Spinal cord (tissue), 10 donors: ENCODE measurements around the gene SLC38A9. TPM values are rescaled to one million over a fixed set of nuclear protein-coding genes. Genes with fewer than 3 reads are reported as not detected.
"Not testable (repeated sequence)": the region's sequence is repeated elsewhere in the genome, so short reads cannot be mapped to it uniquely, and the experiment has no call there.

Source experiments
- DNase-seq, 6 donors: peaks; one replicate each; pipeline versions ENCODE4 v3.0.0 to v3.0.0-alpha.2; 2013 to 2015; ENCODE audit warnings: low spot score in 6 of 6, low read depth in 4 of 6
- H3K27ac ChIP-seq: one replicate; pipeline ENCODE4 v1.5.1; 2013; ENCODE audit warnings: low read depth, low read length, control low read depth
- H3K27me3 ChIP-seq: one replicate; pipeline ENCODE4 v1.6.1; 2013; ENCODE audit warnings: low read length; ENCODE audit not compliant: control insufficient read depth, insufficient read depth
- H3K36me3 ChIP-seq: one replicate; pipeline ENCODE4 v1.6.1; 2013; ENCODE audit warnings: low read length; ENCODE audit not compliant: control insufficient read depth, insufficient read depth
- H3K4me1 ChIP-seq: one replicate; pipeline ENCODE4 v1.6.1; 2013; ENCODE audit warnings: low read length; ENCODE audit not compliant: control insufficient read depth, insufficient read depth
- H3K4me3 ChIP-seq: one replicate; pipeline ENCODE4 v1.5.1; 2013; ENCODE audit warnings: low read depth, low read length, control low read depth
- H3K9me3 ChIP-seq: one replicate; pipeline ENCODE4 v1.6.1; 2013; ENCODE audit warnings: low read length; ENCODE audit not compliant: control insufficient read depth, insufficient read depth
- WGBS: methylation state at CpG from one replicate; pipeline ENCODE4 v1.1.5; 2013; ENCODE audit warnings: missing lambda C conversion rate; ENCODE audit not compliant: insufficient coverage; 5-methylcytosine and 5-hydroxymethylcytosine counted together
- long read RNA-seq, 4 donors: transcript quantifications; one replicate each; lab custom pipeline, GENCODE V29; 2026
- polyA plus RNA-seq, 2 donors: library from polyadenylated mRNA; unstranded; fragments of 120-200 nt; gene quantifications; one replicate each; pipeline ENCODE4 v1.2.1, GENCODE V29; 2013; ENCODE audit not compliant: insufficient read length in 2 of 2
- total RNA-seq, 2 donors: library from RNA; depleted of rRNA in 1 of 2; stranded (reverse); fragments of 120-200 nt in 1 of 2; fragments of >200 nt in 1 of 2; gene quantifications; one replicate each; pipeline versions ENCODE4 v1.2.3 to v1.2.4, GENCODE V29; 2013 to 2014
- donor health status: healthy.

Gene SLC38A9, protein sequence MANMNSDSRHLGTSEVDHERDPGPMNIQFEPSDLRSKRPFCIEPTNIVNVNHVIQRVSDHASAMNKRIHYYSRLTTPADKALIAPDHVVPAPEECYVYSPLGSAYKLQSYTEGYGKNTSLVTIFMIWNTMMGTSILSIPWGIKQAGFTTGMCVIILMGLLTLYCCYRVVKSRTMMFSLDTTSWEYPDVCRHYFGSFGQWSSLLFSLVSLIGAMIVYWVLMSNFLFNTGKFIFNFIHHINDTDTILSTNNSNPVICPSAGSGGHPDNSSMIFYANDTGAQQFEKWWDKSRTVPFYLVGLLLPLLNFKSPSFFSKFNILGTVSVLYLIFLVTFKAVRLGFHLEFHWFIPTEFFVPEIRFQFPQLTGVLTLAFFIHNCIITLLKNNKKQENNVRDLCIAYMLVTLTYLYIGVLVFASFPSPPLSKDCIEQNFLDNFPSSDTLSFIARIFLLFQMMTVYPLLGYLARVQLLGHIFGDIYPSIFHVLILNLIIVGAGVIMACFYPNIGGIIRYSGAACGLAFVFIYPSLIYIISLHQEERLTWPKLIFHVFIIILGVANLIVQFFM
- total RNA-seq, result 10 to 100 TPM; 32.6 to 63.7 TPM
- 10 to 100 TPM; 16.8 to 17.5 TPM for polyA plus RNA-seq
- long read RNA-seq, donor 1, partial matches to known transcripts, result 0 of 1 reads
- long read RNA-seq, donor 1, other reads (novel, unspliced or antisense), result 0 of 1 reads
- long read RNA-seq, donor 2, result 0 reads
- long read RNA-seq, donor 3, result 0 reads
- long read RNA-seq, donor 4, partial matches to known transcripts, result 0 of 1 reads
- long read RNA-seq, donor 4, other reads (novel, unspliced or antisense), result 0 of 1 reads

DNA sequence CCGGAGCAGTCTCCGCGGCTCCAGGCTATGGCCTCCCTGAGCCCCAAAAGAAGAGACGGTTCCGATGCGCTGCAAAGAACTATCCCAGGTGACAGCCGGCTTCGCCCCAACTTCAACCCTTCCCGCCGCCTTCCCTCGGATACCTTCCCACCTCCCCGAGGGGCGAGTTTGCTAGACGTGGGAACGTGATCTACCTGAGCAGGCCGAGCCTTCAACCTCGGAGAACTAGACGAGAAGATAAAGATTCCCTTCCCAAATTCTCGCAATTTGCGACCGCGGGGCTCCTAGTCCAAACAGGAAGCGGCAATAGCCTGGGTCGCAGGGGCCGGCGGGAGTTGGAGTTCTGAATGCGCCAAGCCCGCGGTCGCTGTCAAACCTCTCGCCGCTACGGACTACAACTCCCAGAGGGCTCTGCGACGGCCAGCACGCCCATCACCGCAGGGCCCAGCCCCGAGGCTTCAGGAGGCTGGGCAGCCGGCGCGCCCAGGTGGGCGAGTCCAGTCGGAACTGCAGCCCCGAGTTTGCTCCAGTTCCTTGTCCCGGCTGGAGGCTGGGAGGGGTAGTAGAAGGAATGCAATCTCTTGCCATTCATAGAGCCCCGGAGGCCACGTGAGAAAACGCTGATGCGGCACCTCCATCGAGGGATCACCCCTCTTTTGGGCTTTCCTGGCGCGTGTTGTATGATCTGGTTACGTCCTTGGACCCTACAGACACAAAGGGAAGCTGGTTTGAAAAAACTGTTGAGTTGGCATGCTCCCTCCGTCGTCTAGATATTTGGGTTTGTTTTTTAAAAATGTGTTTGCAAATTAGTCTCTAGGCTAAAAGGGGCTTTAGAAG, at the start of gene SLC38A9:
SLC38A9 (minus strand) TSS at position 302 of the 837 bp plus-strand sequence. CDS start 14,366 bp downstream, outside the sequence.
- 0% methylated on average over 51 of the region's 55 CpGs for WGBS
- peak within 1 kb of the TSS; percentile 89 for H3K4me3 ChIP-seq
- H3K9me3 ChIP-seq, result no peaks in the 10 kb centered on the region
- peak; percentile 80 to 98 (median 90) for DNase-seq
- peak within 1 kb of the TSS; percentile 35 for H3K27ac ChIP-seq
- H3K27me3 ChIP-seq, result no peaks in the 10 kb centered on the region
- no peaks in the 10 kb centered on the region for H3K36me3 ChIP-seq
- H3K4me1 ChIP-seq, result peaks cover 6% of the 10 kb centered on the region

DNA sequence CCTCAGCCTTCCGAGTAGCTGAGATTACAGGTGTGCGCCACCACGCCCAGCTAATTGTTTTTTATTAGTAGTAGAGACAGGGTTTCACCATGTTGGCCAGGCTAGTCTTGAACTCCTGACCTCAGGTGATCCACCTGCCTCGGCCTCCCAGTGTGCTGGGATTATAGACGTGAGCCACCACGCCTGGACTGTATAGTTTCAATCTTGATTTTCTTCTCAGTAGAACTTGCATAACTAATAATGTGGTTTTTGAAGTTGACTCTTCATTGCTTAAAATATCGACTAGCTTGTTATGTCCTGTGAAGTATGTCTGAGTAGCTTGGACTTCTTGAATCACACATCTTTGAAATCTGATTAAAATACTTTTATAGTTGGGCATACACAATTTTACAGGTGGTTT, 49.6 kb upstream of the SLC38A9 start:
- DNase-seq, H3K36me3 ChIP-seq, H3K9me3 ChIP-seq, H3K4me1 ChIP-seq, H3K4me3 ChIP-seq, H3K27me3 ChIP-seq, H3K27ac ChIP-seq: not testable (repeated sequence)
- WGBS, result 85% methylated on average over 4 of the region's 7 CpGs

DNA sequence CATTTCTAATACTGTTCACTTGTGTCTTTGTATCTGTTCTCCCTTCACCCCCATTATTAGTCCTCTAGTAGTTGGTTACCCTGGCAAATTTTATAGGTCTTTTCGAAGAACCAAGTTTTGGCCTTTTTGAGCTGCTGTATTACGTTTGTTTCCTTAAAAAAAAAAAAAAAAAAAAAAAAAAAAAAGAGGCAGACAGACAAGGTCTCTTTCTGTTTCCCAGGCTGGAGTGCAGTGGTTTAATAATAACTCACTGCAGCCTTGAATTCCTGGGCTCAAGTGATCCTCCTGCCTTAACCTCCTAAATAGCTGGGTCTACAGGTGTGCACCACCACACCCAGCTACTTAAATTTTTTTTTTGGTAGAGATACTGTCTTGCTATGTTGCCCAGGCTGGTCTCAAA, 46.6 kb upstream of the SLC38A9 start:
- DNase-seq, result no peak
- no peaks in the 10 kb centered on the region for H3K9me3 ChIP-seq
- no peaks in the 10 kb centered on the region for H3K4me1 ChIP-seq
- no peak overlapping the region for H3K4me3 ChIP-seq
- no peaks in the 10 kb centered on the region for H3K36me3 ChIP-seq
- H3K27me3 ChIP-seq, result no peaks in the 10 kb centered on the region
- no peak overlapping the region for H3K27ac ChIP-seq
- no CpG with 5 or more reads among the region's 2 CpGs for WGBS

- H3K27me3 ChIP-seq, result no peaks in the 10 kb centered on the region
- no peaks in the 10 kb centered on the region for H3K9me3 ChIP-seq
- DNase-seq, result no peak
- no peak overlapping the region for H3K4me3 ChIP-seq
- WGBS, result no CpG with 5 or more reads among the region's 1 CpG
- no peaks in the 10 kb centered on the region for H3K4me1 ChIP-seq
- no peak overlapping the region for H3K27ac ChIP-seq
- no peaks in the 10 kb centered on the region for H3K36me3 ChIP-seq
Measured at GRCh38 chr5:55758231-55758630, 46.1 kb upstream of the SLC38A9 start.

GRCh38 chr5:55750499-55750898, 38.4 kb upstream of the SLC38A9 start:
- H3K27me3 ChIP-seq, result no peaks in the 10 kb centered on the region
- H3K9me3 ChIP-seq, result no peaks in the 10 kb centered on the region
- no peak for DNase-seq
- no peaks in the 10 kb centered on the region for H3K36me3 ChIP-seq
- H3K27ac ChIP-seq, result no peak overlapping the region
- H3K4me1 ChIP-seq, result no peaks in the 10 kb centered on the region
- H3K4me3 ChIP-seq, result no peak overlapping the region
- WGBS, result no CpG with 5 or more reads among the region's 3 CpGs

DNA sequence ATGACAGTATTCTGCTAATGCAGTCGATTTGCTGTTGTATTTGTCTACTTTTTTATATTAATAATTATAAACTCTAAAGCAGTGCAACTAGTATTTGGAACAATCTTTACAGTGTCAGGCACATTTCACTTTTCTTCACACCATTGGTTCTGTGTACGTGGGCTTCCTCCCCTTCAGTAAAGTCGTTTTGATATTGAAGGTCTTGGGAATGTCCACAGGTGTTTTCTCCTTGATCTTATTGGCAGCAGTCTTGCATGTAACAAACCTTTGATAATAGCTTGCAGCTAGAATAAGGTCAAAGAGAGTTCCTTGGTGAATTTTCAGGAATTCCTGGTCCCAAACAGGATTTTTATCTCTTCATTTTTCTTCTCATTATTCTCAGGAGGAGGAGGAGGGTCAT, 37.9 kb upstream of the SLC38A9 start:
- no peaks in the 10 kb centered on the region for H3K36me3 ChIP-seq
- no peaks in the 10 kb centered on the region for H3K9me3 ChIP-seq
- no peak overlapping the region for H3K27ac ChIP-seq
- DNase-seq, result no peak
- no peak overlapping the region for H3K4me3 ChIP-seq
- no CpG with 5 or more reads among the region's 3 CpGs for WGBS
- H3K27me3 ChIP-seq, result no peaks in the 10 kb centered on the region
- no peaks in the 10 kb centered on the region for H3K4me1 ChIP-seq

DNA sequence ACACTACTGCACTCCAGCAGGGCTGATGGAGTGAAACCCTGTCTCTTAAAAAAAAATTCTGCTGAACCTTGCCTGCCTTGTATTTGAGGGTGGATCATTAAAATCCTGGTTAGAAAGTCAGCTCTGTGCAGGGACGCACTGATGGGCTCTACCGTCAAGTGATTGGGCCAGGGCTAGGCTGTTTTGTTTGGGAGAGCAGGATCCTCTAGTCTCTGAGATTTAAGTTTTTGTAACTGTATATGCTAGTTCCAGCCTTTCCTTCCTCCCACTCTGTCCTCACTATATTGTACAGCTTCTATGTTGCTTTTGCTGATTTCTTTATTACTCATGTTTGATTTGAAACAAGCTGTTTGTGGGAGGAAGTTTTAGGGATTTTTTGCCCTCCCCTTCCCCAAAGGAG, 37.3 kb upstream of the SLC38A9 start:
- Histone ChIP-seq H3K27ac (no peak overlapping the region), H3K4me3 (no peak overlapping the region), H3K27me3 (no peaks in the 10 kb centered on the region), H3K4me1 (no peaks in the 10 kb centered on the region), H3K9me3 (no peaks in the 10 kb centered on the region), H3K36me3 (no peaks in the 10 kb centered on the region)
- WGBS, result 40% methylated on average over 1 of the region's 2 CpGs
- no peak for DNase-seq

- no peak overlapping the region for H3K27ac ChIP-seq
- WGBS, result no CpG with 5 or more reads among the region's 2 CpGs
- no peaks in the 10 kb centered on the region for H3K4me1 ChIP-seq
- H3K27me3 ChIP-seq, result no peaks in the 10 kb centered on the region
- no peaks in the 10 kb centered on the region for H3K9me3 ChIP-seq
- H3K4me3 ChIP-seq, result no peak overlapping the region
- DNase-seq, result no peak
- H3K36me3 ChIP-seq, result no peaks in the 10 kb centered on the region
Measured at GRCh38 chr5:55747778-55748318, 35.7 kb upstream of the SLC38A9 start.

DNA sequence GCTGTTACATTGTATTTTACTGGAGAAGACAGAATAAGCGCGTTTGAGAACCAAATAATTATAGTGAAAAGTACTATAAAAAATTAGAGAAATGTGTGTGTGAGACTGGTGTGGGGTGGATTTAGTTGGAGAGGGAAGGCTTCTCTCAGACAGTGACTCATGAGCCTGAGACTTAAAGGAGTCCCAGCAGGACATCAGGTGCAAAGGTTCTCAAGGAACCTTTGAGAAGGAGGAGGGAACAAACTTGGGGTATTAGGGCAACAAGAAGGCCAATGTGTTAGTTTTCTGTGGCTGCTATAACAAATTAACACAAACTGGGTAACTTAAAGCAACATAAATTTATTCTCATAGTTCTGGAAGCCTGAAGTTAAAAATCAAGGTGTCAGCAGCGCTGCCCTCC, 30.7 kb upstream of the SLC38A9 start:
- no peak for DNase-seq
- Histone ChIP-seq H3K4me1 (no peaks in the 10 kb centered on the region), H3K27me3 (no peaks in the 10 kb centered on the region), H3K36me3 (no peaks in the 10 kb centered on the region), H3K27ac (no peak overlapping the region), H3K4me3 (no peak overlapping the region), H3K9me3 (no peaks in the 10 kb centered on the region)
- 93% methylated on average over 3 of the region's 3 CpGs for WGBS
